Measurements from ENCODE around the gene HPCAL1. TPM values are rescaled to one million over a fixed set of nuclear protein-coding genes. Genes with fewer than 3 reads are reported as not detected.

The HPCAL1 gene
- total and polyA plus RNA-seq, 2 donors (not counting 3 experiments of a cell fraction or from before 2014, with no cell fraction given) = 56.5 to 77.4 TPM

GRCh38 chr2:10285556-10286198 is 17.0 kb upstream of the HPCAL1 start:
- H3K27ac ChIP-seq (ENCODE audit: insufficient read depth, low read depth, low read length) = peak overlapping the region; percentile 22
- FAIRE-seq (peak; percentile 94), DNase-seq (ENCODE audit: low read depth, low spot score) (peak; percentile 79)
- H3K4me1 ChIP-seq (ENCODE audit: control insufficient read depth, extremely low read depth, insufficient read depth, low read length) = peaks cover 31% of the 10 kb centered on the region
- TF ChIP-seq GATA2 (IDR thresholded peaks at IDR 0.05; ENCODE audit: insufficient read depth, insufficient read length, low read depth, low read length) (no peak), CTCF (IDR thresholded peaks at IDR 0.05; ENCODE audit: extremely low read depth in 1 of 2, insufficient read depth in 1 of 2, low read depth in 1 of 2, low read length in 2 of 2) (peak in 1 of 2 donors; percentile 2), POLR2A (IDR thresholded peaks at IDR 0.05; ENCODE audit: low read depth, low read length) (no peak), MYC (IDR thresholded peaks at IDR 0.05; ENCODE audit: low read depth, low read length) (peak; percentile 23), FOS (IDR thresholded peaks at IDR 0.05; ENCODE audit: borderline replicate concordance, insufficient read depth, low read length) (peak; percentile 49), EZH2 (IDR thresholded peaks at IDR 0.05; ENCODE audit: borderline replicate concordance, low read depth, low read length, severe bottlenecking) (no peak), MAX (IDR thresholded peaks at IDR 0.05; ENCODE audit: insufficient read depth, insufficient read length) (no peak), POLR2AphosphoS5 (IDR thresholded peaks at IDR 0.05; ENCODE audit: insufficient read depth, low read depth, low read length) (peak; percentile 50), JUN (IDR thresholded peaks at IDR 0.05; ENCODE audit: borderline replicate concordance, insufficient read depth, insufficient read length, low read depth) (peak; percentile 32)
- ChIA-PET POLR2A (no interaction called here), CTCF (interaction anchor here (1.2 to 4.6 kb wide), 8 partner anchors 10 to 161 kb away, joined by 3 to 23 read pairs (median 9); partner anchors contain the start of gene HPCAL1)
- H3K9me3 ChIP-seq (replicated peaks; ENCODE audit: control insufficient read depth, insufficient read depth, low read length) = no peaks in the 10 kb centered on the region
- H3K4me2 ChIP-seq (ENCODE audit: insufficient read depth, low read length) = no peak overlapping the region
- no peaks in the 10 kb centered on the region for H3K36me3 ChIP-seq (ENCODE audit: control insufficient read depth in 2 of 2, extremely low read depth in 1 of 2, insufficient read depth in 2 of 2, low read length in 2 of 2)
- no peaks in the 10 kb centered on the region for H3K9me1 ChIP-seq (replicated peaks; ENCODE audit: control insufficient read depth, extremely low read depth, insufficient read depth, low read length)
- H3K9ac ChIP-seq (replicated peaks; ENCODE audit: extremely low read depth, insufficient read depth, low read length) = no peak overlapping the region
- no peaks in the 10 kb centered on the region for H3K27me3 ChIP-seq (ENCODE audit: control insufficient read depth in 2 of 2, insufficient read depth in 2 of 2, low read length in 2 of 2)
- no peaks in the 10 kb centered on the region for H4K20me1 ChIP-seq (replicated peaks; ENCODE audit: control insufficient read depth, extremely low read depth, insufficient read depth, low read length)
- H2AFZ ChIP-seq (ENCODE audit: low read depth, low read length) = peak overlapping the region; percentile 73
- no peaks in the 10 kb centered on the region for H3K79me2 ChIP-seq (ENCODE audit: control insufficient read depth, insufficient read depth, low read length)
- dilution Hi-C loops (cut with MboI; ENCODE audit: extremely low pct_ligation_motif_present, low sequenced_read_pairs) (no loop called here), intact Hi-C loops (cut with micrococcal nuclease) (loop anchor here (1.0 kb wide), 2 partner anchors 13 to 17 kb away; partner anchors contain the start of gene HPCAL1)
- BruUV-seq (replicated peaks) = no TSS peak
- no peak overlapping the region for H3K4me3 ChIP-seq (replicated peaks in 1 of 3; ENCODE audit: insufficient read depth in 1 of 3, low read depth in 1 of 3, low read length in 3 of 3)

Measured in endothelial cell of umbilical vein (primary cell).